SK-N-SH treated with all-trans-retinoic acid at 6 μM for 48 hours (cell line): ENCODE measurements around the gene PARVG.

ENCODE experiments used
- ATAC-seq: fragments of 200-7000 bp; cut with Tn5 transposase; 3 replicates; pipeline ENCODE4 v1.9.1; 2020; ENCODE audit warnings: mild to moderate bottlenecking, moderate library complexity
- ARNTL ChIP-seq: fragments of 450-650 bp; formaldehyde crosslinking; IDR thresholded peaks from 2 replicates; pipeline ENCODE4 v1.5.0; 2020; ENCODE audit warnings: low read depth, mild to moderate bottlenecking, moderate library complexity, borderline replicate concordance
- BACH2 ChIP-seq: fragments of 250-450 bp; sonication (Bioruptor Pico); IDR thresholded peaks from 2 replicates; pipeline ENCODE4 v1.9.0; 2021; ENCODE audit warnings: mild to moderate bottlenecking, borderline replicate concordance
- CSDC2 ChIP-seq: fragments of 250-450 bp; sonication (Bioruptor Pico); IDR thresholded peaks from 2 replicates; pipeline ENCODE4 v1.5.0; 2020; ENCODE audit warnings: mild to moderate bottlenecking, moderate library complexity
- ESRRG ChIP-seq: fragments of 250-450 bp; sonication (Bioruptor Pico); IDR thresholded peaks from 2 replicates; pipeline ENCODE4 v1.6.1; 2021; ENCODE audit warnings: mild to moderate bottlenecking
- GLIS3 ChIP-seq: fragments of 250-450 bp; sonication (Bioruptor Pico); IDR thresholded peaks from 2 replicates; pipeline ENCODE4 v1.5.0; 2020; ENCODE audit warnings: mild to moderate bottlenecking, moderate library complexity
- ISL1 ChIP-seq: fragments of 250-450 bp; sonication (Bioruptor Pico); IDR thresholded peaks from 2 replicates; pipeline ENCODE4 v2.1.2; 2022; ENCODE audit warnings: mild to moderate bottlenecking, moderate library complexity
- OSR1 ChIP-seq: fragments of 250-450 bp; sonication (Bioruptor Pico); IDR thresholded peaks from 2 replicates; pipeline ENCODE4 v1.8.0; 2022; ENCODE audit warnings: moderate library complexity, mild to moderate bottlenecking, inconsistent platforms
- RARB ChIP-seq: fragments of 250-450 bp; sonication (Bioruptor Pico); IDR thresholded peaks from 2 replicates; pipeline ENCODE4 v1.8.0; 2021; ENCODE audit warnings: mild to moderate bottlenecking, moderate library complexity
- SNAI2 ChIP-seq: fragments of 250-450 bp; sonication (Bioruptor Pico); IDR thresholded peaks from 2 replicates; pipeline ENCODE4 v1.5.0; 2020; ENCODE audit warnings: mild to moderate bottlenecking, moderate library complexity
- TCF4 ChIP-seq: fragments of 250-450 bp; sonication (Bioruptor Pico); IDR thresholded peaks from 2 replicates; pipeline ENCODE4 v1.8.0; 2021; ENCODE audit warnings: mild to moderate bottlenecking, moderate library complexity, borderline replicate concordance
- TOX ChIP-seq: fragments of 250-450 bp; sonication (Bioruptor Pico); IDR thresholded peaks from 2 replicates; pipeline ENCODE4 v1.8.0; 2021; ENCODE audit warnings: mild to moderate bottlenecking, moderate library complexity, borderline replicate concordance
- ZC3H10 ChIP-seq: fragments of 250-450 bp; sonication (Bioruptor Pico); IDR thresholded peaks from 2 replicates; pipeline ENCODE4 v1.5.1; 2021; ENCODE audit warnings: mild to moderate bottlenecking, moderate library complexity
- ZFP3 ChIP-seq: fragments of 250-450 bp; sonication (Bioruptor Pico); IDR thresholded peaks from 2 replicates; pipeline ENCODE4 v1.5.0; 2020; ENCODE audit warnings: mild to moderate bottlenecking, moderate library complexity
- ZNF565 ChIP-seq: fragments of 450-650 bp; formaldehyde crosslinking; conservative IDR thresholded peaks from 2 replicates; pipeline ENCODE4 v1.5.0; 2020; ENCODE audit warnings: low read depth, mild to moderate bottlenecking, moderate library complexity
- ZNF70 ChIP-seq: fragments of 450-650 bp; formaldehyde crosslinking; IDR thresholded peaks from 2 replicates; pipeline ENCODE4 v1.5.0; 2020; ENCODE audit warnings: mild to moderate bottlenecking, moderate library complexity
- ZNF8 ChIP-seq: fragments of 450-650 bp; formaldehyde crosslinking; IDR thresholded peaks from 2 replicates; pipeline ENCODE4 v1.5.0; 2020; ENCODE audit warnings: mild to moderate bottlenecking, moderate library complexity
- TF ChIP-seq, protein P1 (sequence below): fragments of 250-450 bp; sonication (Bioruptor Pico); IDR thresholded peaks from 2 replicates; pipeline ENCODE4 v1.5.0; 2020; ENCODE audit warnings: mild to moderate bottlenecking, moderate library complexity
- TF ChIP-seq, protein P2 (sequence below): fragments of 250-450 bp; sonication (Bioruptor Pico); IDR thresholded peaks from 2 replicates; pipeline ENCODE4 v1.8.0; 2021; ENCODE audit warnings: low read depth, mild to moderate bottlenecking, moderate library complexity, borderline replicate concordance
- TF ChIP-seq, protein P3 (sequence below): fragments of 250-450 bp; sonication (Bioruptor Pico); IDR thresholded peaks from 2 replicates; pipeline ENCODE4 v1.5.1; 2020; ENCODE audit warnings: low read depth, mild to moderate bottlenecking, moderate library complexity
- TF ChIP-seq, protein P4 (sequence below): fragments of 250-450 bp; sonication (Bioruptor Pico); IDR thresholded peaks from 2 replicates; pipeline ENCODE4 v1.5.1; 2021; ENCODE audit warnings: mild to moderate bottlenecking, moderate library complexity
- TF ChIP-seq, protein P5 (sequence below): fragments of 250-450 bp; sonication (Bioruptor Pico); IDR thresholded peaks from 2 replicates; pipeline ENCODE4 v1.8.0; 2020; ENCODE audit warnings: mild to moderate bottlenecking, moderate library complexity, borderline replicate concordance

Gene PARVG

DNA sequence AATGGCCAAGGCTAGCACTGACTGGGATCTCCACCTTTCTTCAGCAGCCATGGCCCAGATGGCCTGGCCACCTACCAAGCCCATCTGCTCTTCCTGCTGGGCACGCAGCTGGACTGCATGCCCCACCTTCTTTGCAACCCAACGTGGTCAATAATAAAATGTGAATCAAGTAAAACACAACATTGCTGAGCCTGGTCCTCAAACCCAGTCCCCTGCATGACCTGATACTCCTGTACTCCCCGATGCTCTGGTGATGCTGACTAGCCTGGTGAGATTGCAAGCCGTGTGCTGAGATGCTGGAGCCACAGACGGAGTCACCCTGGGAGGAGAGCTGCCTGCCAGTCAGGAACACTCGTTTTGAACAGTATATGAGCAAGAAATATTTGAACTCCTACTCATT is 34.0 kb downstream of the PARVG start:
- TF ChIP-seq, protein P1, sequence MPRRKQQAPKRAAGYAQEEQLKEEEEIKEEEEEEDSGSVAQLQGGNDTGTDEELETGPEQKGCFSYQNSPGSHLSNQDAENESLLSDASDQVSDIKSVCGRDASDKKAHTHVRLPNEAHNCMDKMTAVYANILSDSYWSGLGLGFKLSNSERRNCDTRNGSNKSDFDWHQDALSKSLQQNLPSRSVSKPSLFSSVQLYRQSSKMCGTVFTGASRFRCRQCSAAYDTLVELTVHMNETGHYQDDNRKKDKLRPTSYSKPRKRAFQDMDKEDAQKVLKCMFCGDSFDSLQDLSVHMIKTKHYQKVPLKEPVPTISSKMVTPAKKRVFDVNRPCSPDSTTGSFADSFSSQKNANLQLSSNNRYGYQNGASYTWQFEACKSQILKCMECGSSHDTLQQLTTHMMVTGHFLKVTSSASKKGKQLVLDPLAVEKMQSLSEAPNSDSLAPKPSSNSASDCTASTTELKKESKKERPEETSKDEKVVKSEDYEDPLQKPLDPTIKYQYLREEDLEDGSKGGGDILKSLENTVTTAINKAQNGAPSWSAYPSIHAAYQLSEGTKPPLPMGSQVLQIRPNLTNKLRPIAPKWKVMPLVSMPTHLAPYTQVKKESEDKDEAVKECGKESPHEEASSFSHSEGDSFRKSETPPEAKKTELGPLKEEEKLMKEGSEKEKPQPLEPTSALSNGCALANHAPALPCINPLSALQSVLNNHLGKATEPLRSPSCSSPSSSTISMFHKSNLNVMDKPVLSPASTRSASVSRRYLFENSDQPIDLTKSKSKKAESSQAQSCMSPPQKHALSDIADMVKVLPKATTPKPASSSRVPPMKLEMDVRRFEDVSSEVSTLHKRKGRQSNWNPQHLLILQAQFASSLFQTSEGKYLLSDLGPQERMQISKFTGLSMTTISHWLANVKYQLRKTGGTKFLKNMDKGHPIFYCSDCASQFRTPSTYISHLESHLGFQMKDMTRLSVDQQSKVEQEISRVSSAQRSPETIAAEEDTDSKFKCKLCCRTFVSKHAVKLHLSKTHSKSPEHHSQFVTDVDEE (CRISPR knock-in tag), result no peak
- TF ChIP-seq CSDC2 (CRISPR knock-in tag) (no peak), RARB (CRISPR knock-in tag) (no peak), TOX (CRISPR knock-in tag) (no peak), ZFP3 (CRISPR knock-in tag) (no peak), ZC3H10 (CRISPR knock-in tag) (no peak)
- TF ChIP-seq, protein P2, sequence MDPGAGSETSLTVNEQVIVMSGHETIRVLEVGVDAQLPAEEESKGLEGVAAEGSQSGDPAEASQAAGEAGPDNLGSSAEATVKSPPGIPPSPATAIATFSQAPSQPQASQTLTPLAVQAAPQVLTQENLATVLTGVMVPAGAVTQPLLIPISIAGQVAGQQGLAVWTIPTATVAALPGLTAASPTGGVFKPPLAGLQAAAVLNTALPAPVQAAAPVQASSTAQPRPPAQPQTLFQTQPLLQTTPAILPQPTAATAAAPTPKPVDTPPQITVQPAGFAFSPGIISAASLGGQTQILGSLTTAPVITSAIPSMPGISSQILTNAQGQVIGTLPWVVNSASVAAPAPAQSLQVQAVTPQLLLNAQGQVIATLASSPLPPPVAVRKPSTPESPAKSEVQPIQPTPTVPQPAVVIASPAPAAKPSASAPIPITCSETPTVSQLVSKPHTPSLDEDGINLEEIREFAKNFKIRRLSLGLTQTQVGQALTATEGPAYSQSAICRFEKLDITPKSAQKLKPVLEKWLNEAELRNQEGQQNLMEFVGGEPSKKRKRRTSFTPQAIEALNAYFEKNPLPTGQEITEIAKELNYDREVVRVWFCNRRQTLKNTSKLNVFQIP (CRISPR knock-in tag), result no peak
- ATAC-seq, result no peak

DNA sequence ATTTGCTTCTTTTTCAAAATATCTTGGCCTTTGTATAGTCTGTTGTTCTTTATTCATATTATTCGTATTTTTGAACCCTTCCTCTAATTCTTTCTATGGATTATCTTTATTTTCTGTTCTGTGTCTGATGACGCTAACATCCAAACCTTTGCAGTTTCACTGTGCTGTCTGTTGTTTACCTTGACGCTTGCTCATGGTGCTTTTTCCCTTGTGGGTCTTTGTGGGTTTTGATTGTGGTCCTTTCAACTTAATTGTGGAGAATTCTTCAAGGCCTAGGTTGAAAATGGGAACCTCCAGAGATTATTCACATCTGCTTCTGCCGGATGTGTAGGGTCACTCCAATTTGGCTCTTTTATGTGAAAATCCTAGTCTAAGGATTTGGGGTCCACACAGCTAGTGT is 34.6 kb downstream of the PARVG start:
- TF ChIP-seq GLIS3 (CRISPR knock-in tag), result no peak
- no peak for TF ChIP-seq ZNF70 (CRISPR knock-in tag)
- no peak for TF ChIP-seq SNAI2
- TF ChIP-seq ESRRG (CRISPR knock-in tag), result no peak
- no peak for TF ChIP-seq ZFP3 (CRISPR knock-in tag)
- no peak for TF ChIP-seq OSR1
- TF ChIP-seq, protein P3, sequence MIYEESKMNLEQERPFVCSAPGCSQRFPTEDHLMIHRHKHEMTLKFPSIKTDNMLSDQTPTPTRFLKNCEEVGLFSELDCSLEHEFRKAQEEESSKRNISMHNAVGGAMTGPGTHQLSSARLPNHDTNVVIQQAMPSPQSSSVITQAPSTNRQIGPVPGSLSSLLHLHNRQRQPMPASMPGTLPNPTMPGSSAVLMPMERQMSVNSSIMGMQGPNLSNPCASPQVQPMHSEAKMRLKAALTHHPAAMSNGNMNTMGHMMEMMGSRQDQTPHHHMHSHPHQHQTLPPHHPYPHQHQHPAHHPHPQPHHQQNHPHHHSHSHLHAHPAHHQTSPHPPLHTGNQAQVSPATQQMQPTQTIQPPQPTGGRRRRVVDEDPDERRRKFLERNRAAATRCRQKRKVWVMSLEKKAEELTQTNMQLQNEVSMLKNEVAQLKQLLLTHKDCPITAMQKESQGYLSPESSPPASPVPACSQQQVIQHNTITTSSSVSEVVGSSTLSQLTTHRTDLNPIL (CRISPR knock-in tag), result no peak
- TF ChIP-seq ZNF8 (CRISPR knock-in tag), result no peak
- no peak for TF ChIP-seq RARB (CRISPR knock-in tag)
- no peak for TF ChIP-seq CSDC2 (CRISPR knock-in tag)
- no peak for TF ChIP-seq ARNTL (CRISPR knock-in tag)
- TF ChIP-seq ISL1 (CRISPR knock-in tag), result no peak
- TF ChIP-seq, protein P4, sequence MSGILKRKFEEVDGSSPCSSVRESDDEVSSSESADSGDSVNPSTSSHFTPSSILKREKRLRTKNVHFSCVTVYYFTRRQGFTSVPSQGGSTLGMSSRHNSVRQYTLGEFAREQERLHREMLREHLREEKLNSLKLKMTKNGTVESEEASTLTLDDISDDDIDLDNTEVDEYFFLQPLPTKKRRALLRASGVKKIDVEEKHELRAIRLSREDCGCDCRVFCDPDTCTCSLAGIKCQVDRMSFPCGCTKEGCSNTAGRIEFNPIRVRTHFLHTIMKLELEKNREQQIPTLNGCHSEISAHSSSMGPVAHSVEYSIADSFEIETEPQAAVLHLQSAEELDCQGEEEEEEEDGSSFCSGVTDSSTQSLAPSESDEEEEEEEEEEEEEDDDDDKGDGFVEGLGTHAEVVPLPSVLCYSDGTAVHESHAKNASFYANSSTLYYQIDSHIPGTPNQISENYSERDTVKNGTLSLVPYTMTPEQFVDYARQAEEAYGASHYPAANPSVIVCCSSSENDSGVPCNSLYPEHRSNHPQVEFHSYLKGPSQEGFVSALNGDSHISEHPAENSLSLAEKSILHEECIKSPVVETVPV, result no peak
- no peak for TF ChIP-seq TCF4 (CRISPR knock-in tag)
- ATAC-seq, result no peak

DNA sequence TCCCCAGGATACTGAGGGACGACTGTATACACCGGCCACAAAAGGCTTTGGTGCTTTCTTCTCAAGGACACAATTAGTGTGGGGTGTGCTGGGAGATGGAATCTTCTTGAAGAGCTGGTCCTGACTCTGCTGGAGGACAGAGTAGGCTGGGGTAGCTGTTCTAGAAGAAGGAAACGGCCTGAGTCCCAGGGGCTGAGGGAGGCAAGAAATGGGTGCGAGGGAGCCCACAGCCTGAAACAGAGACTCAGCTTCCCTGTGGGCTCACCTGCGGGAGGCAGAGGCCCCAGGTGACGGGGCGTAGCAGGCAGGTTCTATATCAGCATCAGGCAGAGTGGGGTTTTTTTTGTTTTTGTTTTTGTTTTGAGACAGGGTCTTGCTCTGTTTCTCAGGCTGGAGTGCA is 36.6 kb downstream of the PARVG start:
- TF ChIP-seq ZNF70 (CRISPR knock-in tag) (no peak), ZNF565 (CRISPR knock-in tag) (no peak), TOX (CRISPR knock-in tag) (no peak), SNAI2 (no peak), TCF4 (CRISPR knock-in tag) (no peak), ARNTL (CRISPR knock-in tag) (no peak), ESRRG (CRISPR knock-in tag) (no peak), ZC3H10 (CRISPR knock-in tag) (no peak), BACH2 (no peak), OSR1 (no peak), RARB (CRISPR knock-in tag) (no peak)
- TF ChIP-seq, protein P4, result no peak
- TF ChIP-seq, protein P5, sequence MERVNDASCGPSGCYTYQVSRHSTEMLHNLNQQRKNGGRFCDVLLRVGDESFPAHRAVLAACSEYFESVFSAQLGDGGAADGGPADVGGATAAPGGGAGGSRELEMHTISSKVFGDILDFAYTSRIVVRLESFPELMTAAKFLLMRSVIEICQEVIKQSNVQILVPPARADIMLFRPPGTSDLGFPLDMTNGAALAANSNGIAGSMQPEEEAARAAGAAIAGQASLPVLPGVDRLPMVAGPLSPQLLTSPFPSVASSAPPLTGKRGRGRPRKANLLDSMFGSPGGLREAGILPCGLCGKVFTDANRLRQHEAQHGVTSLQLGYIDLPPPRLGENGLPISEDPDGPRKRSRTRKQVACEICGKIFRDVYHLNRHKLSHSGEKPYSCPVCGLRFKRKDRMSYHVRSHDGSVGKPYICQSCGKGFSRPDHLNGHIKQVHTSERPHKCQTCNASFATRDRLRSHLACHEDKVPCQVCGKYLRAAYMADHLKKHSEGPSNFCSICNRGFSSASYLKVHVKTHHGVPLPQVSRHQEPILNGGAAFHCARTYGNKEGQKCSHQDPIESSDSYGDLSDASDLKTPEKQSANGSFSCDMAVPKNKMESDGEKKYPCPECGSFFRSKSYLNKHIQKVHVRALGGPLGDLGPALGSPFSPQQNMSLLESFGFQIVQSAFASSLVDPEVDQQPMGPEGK (CRISPR knock-in tag), result no peak
- ATAC-seq, result no peak
